Vagina (tissue), 2 donors: ENCODE measurements around the gene FAM237B.

Source experiments
- CTCF ChIP-seq, 3 experiments: fragments of 450-650 bp in 2 of 3; fragments of 200-600 bp in 1 of 3; sonication (generic) in 1 of 3; IDR thresholded peaks; one replicate each; pipeline ENCODE4 v1.5.1; 2017 to 2019; ENCODE audit warnings: antibody characterized with exemption in 3 of 3, mild to moderate bottlenecking in 2 of 3, moderate library complexity in 2 of 3
- POLR2A ChIP-seq, 2 donors: fragments of 450-650 bp; IDR thresholded peaks; one replicate each; pipeline ENCODE4 v1.6.1; 2017; ENCODE audit warnings: antibody characterized with exemption in 2 of 2, mild to moderate bottlenecking in 2 of 2, moderate library complexity in 2 of 2

- TF ChIP-seq CTCF (IDR thresholded peaks at IDR 0.05) (no peak), POLR2A (IDR thresholded peaks at IDR 0.05) (no peak)
Observed at GRCh38 chr7:90334193-90334843, 13.2 kb upstream of the FAM237B start.
